HG02870 (cell line): ENCODE data around the gene GPX7.

Experiments used
- ATAC-seq: cut with Tn5 transposase; IDR thresholded peaks from one replicate; pipeline ENCODE4 v1.9.1; 2021; ENCODE audit warnings: mild to moderate bottlenecking, moderate library complexity; ENCODE audit not compliant: unreplicated experiment

GPX7 gene

GRCh38 chr1:52628614-52629324, 26.6 kb downstream of the GPX7 start:
- no peak for ATAC-seq

GRCh38 chr1:52629325-52629643, 27.1 kb downstream of the GPX7 start:
- no peak for ATAC-seq

GRCh38 chr1:52629667-52630066, 27.5 kb downstream of the GPX7 start:
- no peak for ATAC-seq

GRCh38 chr1:52631759-52632331, 29.7 kb downstream of the GPX7 start:
- no peak for ATAC-seq

- no peak for ATAC-seq
These were observed 30.6 kb downstream of the GPX7 start, which contains the start of gene SHISAL2A for GRCh38 chr1:52632732-52633290. TSS of gene SHISAL2A (plus strand) at chr1:52633168. CDS start at chr1:52633494, 326 bp downstream.

- no peak for ATAC-seq
These were observed 31.2 kb downstream of the GPX7 start for GRCh38 chr1:52633291-52633754.

- no peak for ATAC-seq
These were observed 31.9 kb downstream of the GPX7 start for GRCh38 chr1:52634111-52634510.

GRCh38 chr1:52635321-52636089, 33.3 kb downstream of the GPX7 start:
- ATAC-seq: no peak

GRCh38 chr1:52636721-52637695, 34.8 kb downstream of the GPX7 start:
- peak; percentile 73 for ATAC-seq

GRCh38 chr1:52637946-52638345, 35.8 kb downstream of the GPX7 start:
- ATAC-seq: no peak

GRCh38 chr1:52640697-52641096, 38.5 kb downstream of the GPX7 start:
- no peak for ATAC-seq

GRCh38 chr1:52641307-52641706, 39.1 kb downstream of the GPX7 start:
- ATAC-seq: no peak

GRCh38 chr1:52645261-52645660, 43.1 kb downstream of the GPX7 start:
- no peak for ATAC-seq

- no peak for ATAC-seq
These were observed 49.7 kb downstream of the GPX7 start for GRCh38 chr1:52651904-52652303.

- no peak for ATAC-seq
These were observed 51.2 kb downstream of the GPX7 start for GRCh38 chr1:52653207-52653849.

- no peak for ATAC-seq
These were observed 51.9 kb downstream of the GPX7 start for GRCh38 chr1:52654063-52654462.

- ATAC-seq: no peak
These were observed 55.5 kb downstream of the GPX7 start for GRCh38 chr1:52657702-52658101.
